Measurements from ENCODE around the gene OBI1. TPM values are rescaled to one million over a fixed set of nuclear protein-coding genes. Genes with fewer than 3 reads are reported as not detected.

OBI1 gene
- total and polyA plus RNA-seq, 2 donors (not counting 3 experiments of a cell fraction or from before 2014, with no cell fraction given) = 5.0 to 16.1 TPM

DNA sequence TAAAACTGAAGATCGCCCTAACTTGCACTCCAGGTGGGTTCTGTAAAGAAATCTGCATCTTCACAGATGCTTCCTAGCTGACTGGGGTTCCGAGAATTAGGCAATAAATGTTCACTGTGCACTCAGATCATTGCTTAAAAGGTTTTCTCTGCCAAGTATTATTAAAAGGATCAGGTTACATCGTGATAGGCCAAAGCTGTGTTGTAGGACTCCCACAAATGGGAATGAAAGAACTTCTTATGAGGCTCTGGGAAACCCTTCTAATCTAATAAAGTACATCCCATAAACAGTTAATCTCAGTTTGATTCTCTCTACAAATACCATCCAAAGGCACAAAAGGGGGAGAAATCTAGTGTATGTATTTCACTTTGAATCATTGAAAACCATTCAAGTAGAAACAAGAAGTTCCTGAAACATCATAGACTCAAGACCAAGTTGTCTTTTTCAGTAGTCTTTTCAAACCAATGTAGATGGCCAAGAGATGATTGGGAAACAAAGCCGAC lies 48.5 kb downstream of the OBI1 start:
- no peak for TF ChIP-seq JUN (IDR thresholded peaks at IDR 0.05; ENCODE audit: borderline replicate concordance, insufficient read depth, insufficient read length, low read depth)
- no peak for TF ChIP-seq MYC (IDR thresholded peaks at IDR 0.05; ENCODE audit: low read depth, low read length)
- no peak for TF ChIP-seq POLR2A (IDR thresholded peaks at IDR 0.05; ENCODE audit: low read depth, low read length)
- H3K4me3 ChIP-seq (replicated peaks in 1 of 3; ENCODE audit: insufficient read depth in 1 of 3, low read depth in 1 of 3, low read length in 3 of 3) = no peak overlapping the region
- no TSS peak for BruUV-seq (replicated peaks)
- no peak overlapping the region for H3K27ac ChIP-seq (ENCODE audit: insufficient read depth, low read depth, low read length)
- intact Hi-C loops (cut with micrococcal nuclease) (no loop called here), dilution Hi-C loops (cut with MboI; ENCODE audit: extremely low pct_ligation_motif_present, low sequenced_read_pairs) (no loop called here)
- no peak overlapping the region for H2AFZ ChIP-seq (ENCODE audit: low read depth, low read length)
- CTCF ChIA-PET = no interaction called here
- H3K9me1 ChIP-seq (replicated peaks; ENCODE audit: control insufficient read depth, extremely low read depth, insufficient read depth, low read length) = no peaks in the 10 kb centered on the region
- FAIRE-seq (no peak), DNase-seq (ENCODE audit: low read depth, low spot score) (no peak)
- H3K4me2 ChIP-seq (ENCODE audit: insufficient read depth, low read length) = no peak overlapping the region
- H4K20me1 ChIP-seq (replicated peaks; ENCODE audit: control insufficient read depth, extremely low read depth, insufficient read depth, low read length) = no peaks in the 10 kb centered on the region
- H3K9ac ChIP-seq (replicated peaks; ENCODE audit: extremely low read depth, insufficient read depth, low read length) = no peak overlapping the region
- H3K27me3 ChIP-seq (ENCODE audit: control insufficient read depth in 2 of 2, insufficient read depth in 2 of 2, low read length in 2 of 2) = peaks cover 19 to 42% of the 10 kb centered on the region in 2 experiments
- H3K9me3 ChIP-seq (replicated peaks; ENCODE audit: control insufficient read depth, insufficient read depth, low read length) = no peaks in the 10 kb centered on the region
- H3K4me1 ChIP-seq (ENCODE audit: control insufficient read depth, extremely low read depth, insufficient read depth, low read length) = peaks cover 7% of the 10 kb centered on the region
- H3K36me3 ChIP-seq (ENCODE audit: control insufficient read depth in 2 of 2, extremely low read depth in 1 of 2, insufficient read depth in 2 of 2, low read length in 2 of 2) = no peaks in the 10 kb centered on the region
- H3K79me2 ChIP-seq (ENCODE audit: control insufficient read depth, insufficient read depth, low read length) = no peaks in the 10 kb centered on the region
- POLR2A ChIA-PET = no interaction called here

DNA sequence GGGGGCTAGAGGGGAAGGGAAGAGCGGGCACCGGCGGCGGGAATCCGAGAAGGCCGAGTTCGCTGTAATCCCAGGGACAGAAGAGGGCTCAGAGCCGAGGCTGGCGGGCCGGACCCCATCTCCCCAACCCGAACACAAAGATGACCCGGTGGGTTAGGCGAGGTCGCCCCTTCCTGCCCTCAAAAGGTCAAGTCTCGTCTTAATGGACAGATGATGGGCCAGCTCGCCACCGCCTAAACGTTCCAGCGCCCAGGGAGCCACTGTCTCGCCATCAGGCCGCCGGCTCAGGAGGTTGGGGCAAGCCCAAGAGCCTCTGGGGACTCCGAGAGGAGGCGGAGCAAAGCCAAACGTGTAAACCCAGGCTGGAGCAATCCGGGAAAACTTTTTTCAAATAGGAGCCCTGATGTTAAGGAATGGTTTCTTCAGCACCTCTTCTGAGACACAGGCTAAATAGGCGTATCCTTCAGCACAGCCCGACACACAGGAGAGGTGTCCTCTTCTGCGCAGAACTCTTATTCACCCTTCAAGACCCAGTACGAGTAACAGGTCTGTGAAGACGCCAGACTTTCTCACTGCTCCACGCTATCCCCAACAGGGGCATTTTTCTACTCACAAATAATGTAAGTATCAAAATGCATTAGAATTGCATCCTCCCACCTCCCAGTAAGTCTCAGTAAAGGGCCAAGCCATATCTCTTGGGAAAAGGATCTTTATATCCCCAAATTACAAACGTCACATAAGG lies 49.3 kb downstream of the OBI1 start:
- ChIA-PET CTCF (interaction anchor here (1.1 to 1.3 kb wide), 2 partner anchors 45 to 369 kb away, joined by 3 to 4 read pairs; no protein-coding TSS in a partner anchor), POLR2A (no interaction called here)
- H3K79me2 ChIP-seq (ENCODE audit: control insufficient read depth, insufficient read depth, low read length) = no peaks in the 10 kb centered on the region
- peak overlapping the region; percentile 85 for H3K4me2 ChIP-seq (ENCODE audit: insufficient read depth, low read length)
- H3K27ac ChIP-seq (ENCODE audit: insufficient read depth, low read depth, low read length) = no peak overlapping the region
- H3K9me3 ChIP-seq (replicated peaks; ENCODE audit: control insufficient read depth, insufficient read depth, low read length) = no peaks in the 10 kb centered on the region
- TF ChIP-seq POLR2A (IDR thresholded peaks at IDR 0.05; ENCODE audit: low read depth, low read length) = no peak
- no peak for TF ChIP-seq JUN (IDR thresholded peaks at IDR 0.05; ENCODE audit: borderline replicate concordance, insufficient read depth, insufficient read length, low read depth)
- TF ChIP-seq EZH2 (IDR thresholded peaks at IDR 0.05; ENCODE audit: borderline replicate concordance, low read depth, low read length, severe bottlenecking) = peak; percentile 35
- dilution Hi-C loops (cut with MboI; ENCODE audit: extremely low pct_ligation_motif_present, low sequenced_read_pairs) = no loop called here
- H3K36me3 ChIP-seq (ENCODE audit: control insufficient read depth in 2 of 2, extremely low read depth in 1 of 2, insufficient read depth in 2 of 2, low read length in 2 of 2) = no peaks in the 10 kb centered on the region
- DNase-seq (ENCODE audit: low read depth, low spot score) (peak; percentile 30), FAIRE-seq (peak; percentile 58)
- H3K9me1 ChIP-seq (replicated peaks; ENCODE audit: control insufficient read depth, extremely low read depth, insufficient read depth, low read length) = no peaks in the 10 kb centered on the region
- no peaks in the 10 kb centered on the region for H4K20me1 ChIP-seq (replicated peaks; ENCODE audit: control insufficient read depth, extremely low read depth, insufficient read depth, low read length)
- intact Hi-C loops (cut with micrococcal nuclease) = loop anchor here (2.0 to 5.0 kb wide), 2 partner anchors 49 to 783 kb away; partner anchors contain the start of gene OBI1
- no TSS peak for BruUV-seq (replicated peaks)
- peaks cover 27 to 50% of the 10 kb centered on the region in 2 experiments for H3K27me3 ChIP-seq (ENCODE audit: control insufficient read depth in 2 of 2, insufficient read depth in 2 of 2, low read length in 2 of 2)
- H3K4me1 ChIP-seq (ENCODE audit: control insufficient read depth, extremely low read depth, insufficient read depth, low read length) = peaks cover 7% of the 10 kb centered on the region
- H3K4me3 ChIP-seq (replicated peaks in 1 of 3; ENCODE audit: insufficient read depth in 1 of 3, low read depth in 1 of 3, low read length in 3 of 3) = peak overlapping the region; percentile 43 to 79 (median 64)
- no peak overlapping the region for H3K9ac ChIP-seq (replicated peaks; ENCODE audit: extremely low read depth, insufficient read depth, low read length)
- peak overlapping the region; percentile 7 for H2AFZ ChIP-seq (ENCODE audit: low read depth, low read length)
